GM18526 (cell line): ENCODE results near the gene TSHZ1.

ENCODE experiments used
- POLR2A ChIP-seq: IDR thresholded peaks from 3 replicates; pipeline ENCODE4 v1.6.1; 2011; ENCODE audit not compliant: insufficient read length; ENCODE audit errors: extremely low read depth

Gene TSHZ1

GRCh38 chr18:75309564-75309963 is 99.0 kb downstream of the TSHZ1 start:
- no peak for TF ChIP-seq POLR2A

DNA sequence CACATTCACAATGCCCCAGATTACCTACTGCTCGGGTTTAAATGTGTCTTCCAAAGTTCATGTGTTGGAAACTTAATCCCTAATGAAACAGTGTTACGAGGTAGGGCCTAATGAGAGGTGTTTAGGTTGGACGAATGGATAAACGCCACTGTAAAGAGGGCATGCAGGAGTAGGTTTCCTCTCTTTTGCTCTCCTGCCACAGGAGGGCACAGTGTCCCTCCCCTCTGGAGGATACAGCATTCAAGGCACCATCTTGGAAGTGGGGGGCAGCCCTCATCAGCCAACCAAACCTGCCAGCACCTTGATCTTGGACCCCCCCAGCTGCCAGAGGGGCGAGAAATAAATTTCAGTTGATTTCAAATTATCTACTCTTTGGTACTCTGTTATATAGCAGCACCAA is 103.5 kb downstream of the TSHZ1 start:
- TF ChIP-seq POLR2A: no peak

GRCh38 chr18:75314606-75315005 is 104.0 kb downstream of the TSHZ1 start:
- no peak for TF ChIP-seq POLR2A

DNA sequence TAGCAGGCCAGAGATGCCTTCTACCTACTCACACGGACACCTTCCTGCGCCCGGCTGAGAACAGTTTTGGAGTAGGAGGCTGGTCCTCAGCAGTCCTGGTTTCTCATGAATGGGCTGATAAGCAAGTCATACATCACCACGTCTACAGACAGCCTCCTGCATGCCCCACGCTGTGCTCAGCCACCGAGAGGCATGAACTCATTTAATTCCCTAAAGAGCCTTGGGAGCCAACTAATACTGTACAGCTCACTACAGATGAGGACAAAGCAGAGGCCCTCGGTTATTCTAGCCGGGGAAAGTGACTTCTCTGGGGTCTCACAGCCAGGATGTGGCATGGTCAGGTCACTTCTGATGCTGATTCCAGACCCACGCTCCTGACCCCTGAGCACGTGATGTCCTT is 105.6 kb downstream of the TSHZ1 start:
- no peak for TF ChIP-seq POLR2A

- no peak for TF ChIP-seq POLR2A
Observed at GRCh38 chr18:75316826-75317225, 106.2 kb downstream of the TSHZ1 start.

GRCh38 chr18:75317300-75317699 is 106.7 kb downstream of the TSHZ1 start:
- no peak for TF ChIP-seq POLR2A

DNA sequence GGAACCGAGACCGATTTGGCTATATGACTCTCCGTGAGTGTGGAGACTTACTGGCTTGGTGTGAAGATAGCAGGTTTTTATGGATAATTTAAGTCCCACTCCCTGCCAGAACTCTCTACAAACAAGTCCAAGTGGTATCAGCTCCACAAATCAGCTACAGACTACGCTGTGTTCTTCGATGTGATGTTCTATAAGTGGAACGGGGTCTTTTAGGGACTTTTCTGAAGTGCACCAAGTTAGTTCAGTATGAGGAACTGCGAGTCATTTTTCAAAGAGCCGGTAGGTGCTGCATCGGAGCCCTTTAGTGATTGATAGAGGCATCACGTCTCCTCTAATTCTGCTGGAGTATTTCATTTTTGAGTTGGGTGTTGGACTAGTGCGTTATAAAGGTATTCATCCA is 107.1 kb downstream of the TSHZ1 start:
- no peak for TF ChIP-seq POLR2A

DNA sequence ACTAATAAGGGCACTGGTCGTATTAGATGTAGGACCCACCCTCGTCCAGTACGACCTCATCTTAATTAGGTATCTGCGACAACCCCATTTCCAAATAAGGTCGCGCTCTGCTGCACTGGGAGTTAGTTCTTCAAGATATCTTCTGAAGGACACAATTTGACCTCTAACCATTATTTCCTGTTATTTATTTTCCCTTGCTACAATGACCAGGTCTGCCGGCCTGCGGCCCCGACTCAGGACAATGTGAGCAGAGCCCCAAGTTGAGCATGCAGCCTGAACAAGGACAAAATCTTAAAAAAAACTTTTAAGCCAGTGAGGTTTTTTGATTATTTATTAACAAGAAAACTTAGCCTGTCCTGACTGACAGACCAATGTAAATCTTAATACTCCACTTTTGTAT is 109.3 kb downstream of the TSHZ1 start:
- TF ChIP-seq POLR2A: no peak

DNA sequence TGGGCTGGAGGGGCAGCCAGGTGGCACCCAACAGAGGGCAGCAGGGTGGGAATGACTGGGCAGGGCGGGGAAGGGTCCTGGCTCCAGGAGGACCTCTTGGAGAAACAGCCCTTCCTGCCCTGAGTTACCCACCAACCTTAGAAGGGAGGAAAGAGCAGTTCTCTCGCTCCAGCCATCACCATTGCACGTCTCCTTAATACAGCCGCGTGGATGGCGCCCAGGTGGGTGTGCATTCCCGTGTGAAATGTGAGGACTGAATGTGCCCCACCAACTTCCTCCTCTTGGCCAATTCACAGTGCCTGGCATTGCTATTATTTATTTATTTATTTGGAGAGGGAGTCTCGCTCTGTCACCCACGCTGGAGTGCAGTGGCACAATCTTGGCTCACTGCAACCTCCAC is 109.9 kb downstream of the TSHZ1 start:
- TF ChIP-seq POLR2A: no peak

- no peak for TF ChIP-seq POLR2A
Observed at GRCh38 chr18:75321431-75321830, 110.8 kb downstream of the TSHZ1 start.

- no peak for TF ChIP-seq POLR2A
Observed at GRCh38 chr18:75322206-75322605, 111.6 kb downstream of the TSHZ1 start.

- TF ChIP-seq POLR2A: no peak
Observed at GRCh38 chr18:75323821-75324585, 113.4 kb downstream of the TSHZ1 start.

DNA sequence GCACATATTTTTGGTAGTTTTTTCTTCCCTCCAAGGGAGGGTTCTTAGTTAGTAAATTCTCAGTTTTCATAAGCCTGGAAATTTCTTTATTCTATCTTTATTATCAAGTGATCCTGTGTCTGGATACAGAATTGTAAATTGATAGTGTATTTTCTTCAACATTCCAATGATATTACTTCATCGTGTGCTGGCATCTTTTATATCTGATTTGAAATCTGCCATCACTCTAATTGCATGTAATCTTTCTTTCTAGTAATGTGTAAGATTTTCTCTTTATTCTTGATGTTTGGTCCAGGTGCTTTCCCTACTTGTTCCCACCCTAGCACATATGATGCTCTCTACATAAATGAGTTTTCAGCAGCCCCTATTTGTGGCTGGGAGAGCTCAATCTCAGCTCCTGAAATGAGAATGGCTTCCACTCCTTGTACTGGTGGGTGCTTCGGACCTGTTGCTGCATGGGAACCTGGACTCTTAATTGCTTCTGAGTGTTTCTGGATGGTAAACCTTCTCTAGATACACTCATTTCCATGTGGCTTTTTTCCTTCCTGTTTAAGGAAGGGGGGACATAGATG is 114.2 kb downstream of the TSHZ1 start:
- no peak for TF ChIP-seq POLR2A

DNA sequence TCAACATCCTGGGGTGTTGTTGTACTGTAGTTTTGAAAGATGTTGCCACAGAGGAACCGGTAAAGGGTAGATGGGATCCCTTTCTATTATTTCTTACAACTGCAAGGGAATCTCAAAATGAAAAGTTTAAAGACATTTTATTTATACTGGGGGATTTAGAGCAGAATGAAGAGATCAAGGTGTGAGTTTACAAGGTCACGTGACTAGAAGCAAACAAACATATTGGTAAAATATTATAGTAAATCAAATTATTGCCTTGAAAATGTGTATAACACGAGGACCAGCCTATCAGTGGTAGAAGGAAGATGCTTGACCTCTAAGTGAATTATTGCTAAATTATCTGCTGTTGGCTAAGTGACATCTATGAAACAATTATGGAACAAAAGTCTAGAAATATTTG is 119.7 kb downstream of the TSHZ1 start:
- no peak for TF ChIP-seq POLR2A

DNA sequence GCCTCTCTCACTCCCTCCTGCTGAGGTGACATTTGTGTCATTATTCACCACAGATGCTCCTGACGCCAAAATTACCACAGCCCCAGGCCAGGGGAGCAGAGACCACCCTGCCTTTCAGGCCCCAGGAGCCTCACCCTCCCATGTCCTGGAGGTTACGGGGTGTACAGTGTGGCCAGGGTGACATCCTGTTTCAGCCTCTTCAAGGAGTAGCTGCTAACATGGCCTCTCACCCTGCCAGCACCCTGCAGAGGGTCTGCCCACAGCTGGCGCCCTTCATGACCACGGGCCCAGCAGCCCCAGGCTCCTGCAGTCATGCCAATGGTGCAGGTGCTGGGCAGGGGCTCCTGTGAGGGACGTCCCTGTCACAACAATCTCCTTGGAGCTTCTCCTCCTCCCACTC is 124.3 kb downstream of the TSHZ1 start:
- TF ChIP-seq POLR2A: no peak

- TF ChIP-seq POLR2A: no peak
Observed at GRCh38 chr18:75335511-75335910, 124.9 kb downstream of the TSHZ1 start.

DNA sequence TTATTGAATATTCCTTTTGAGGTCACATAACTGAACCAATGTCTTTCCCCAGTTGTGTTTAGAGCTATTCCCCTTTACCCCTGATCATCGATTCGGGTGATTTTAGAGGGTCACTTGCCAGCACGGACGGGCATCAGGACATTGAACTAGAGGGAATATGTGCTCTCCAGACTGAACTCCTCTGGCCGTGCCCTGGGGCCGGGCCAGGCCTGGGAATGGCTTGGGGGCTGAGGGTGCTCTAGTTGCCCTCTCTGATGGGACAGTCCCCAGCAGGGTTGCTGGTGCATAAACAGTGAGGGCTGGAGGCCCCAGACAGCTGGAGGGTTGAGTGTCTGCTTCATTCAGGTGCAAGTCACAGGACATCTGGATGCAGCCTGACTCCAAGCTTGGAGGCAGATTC is 126.2 kb downstream of the TSHZ1 start:
- no peak for TF ChIP-seq POLR2A

DNA sequence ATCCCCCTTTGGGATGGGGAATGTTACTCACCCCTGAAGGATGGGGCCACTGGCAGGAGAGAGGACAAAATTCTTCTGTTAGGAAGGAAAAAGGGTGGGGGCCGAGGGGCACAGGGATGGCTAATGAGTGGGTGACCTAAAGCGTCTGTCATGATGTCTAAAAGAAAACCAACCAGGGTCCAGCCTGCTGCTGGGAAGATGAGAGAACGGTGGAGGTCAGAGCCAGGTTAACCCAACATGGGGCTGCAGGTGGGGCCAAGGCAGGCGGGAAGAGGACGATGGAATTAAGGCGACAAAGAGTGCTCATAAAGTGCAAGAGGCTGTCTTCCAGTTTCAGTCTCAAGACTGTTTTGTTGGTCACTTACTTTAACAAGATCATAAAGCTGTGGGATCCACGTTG is 126.8 kb downstream of the TSHZ1 start:
- no peak for TF ChIP-seq POLR2A

- TF ChIP-seq POLR2A: no peak
Observed at GRCh38 chr18:75338631-75339030, 128.0 kb downstream of the TSHZ1 start.
